HG02938 (cell line): ENCODE data around the gene DPH2.

Experiments used
- ATAC-seq: cut with Tn5 transposase; IDR thresholded peaks from one replicate; pipeline ENCODE4 v1.9.1; 2021; ENCODE audit warnings: mild to moderate bottlenecking, moderate library complexity; ENCODE audit not compliant: unreplicated experiment

The DPH2 gene

GRCh38 chr1:43944860-43945259 is 24.9 kb upstream of the DPH2 start:
- no peak for ATAC-seq

GRCh38 chr1:43945674-43946235 is 24.1 kb upstream of the DPH2 start:
- no peak for ATAC-seq

- peak; percentile 84 for ATAC-seq
Observed at GRCh38 chr1:43946236-43947060, 23.4 kb upstream of the DPH2 start, which contains the start of gene IPO13. TSS of gene IPO13 (plus strand) at chr1:43946950. CDS start at chr1:43947601, 651 bp downstream.

- ATAC-seq: no peak
Observed at GRCh38 chr1:43947061-43947873, 22.5 kb upstream of the DPH2 start.

- ATAC-seq: no peak
Observed at GRCh38 chr1:43947874-43948437, 21.9 kb upstream of the DPH2 start.

- ATAC-seq: no peak
Observed at GRCh38 chr1:43949678-43950077, 20.1 kb upstream of the DPH2 start.

- ATAC-seq: no peak
Observed at GRCh38 chr1:43951021-43951985, 18.5 kb upstream of the DPH2 start.

GRCh38 chr1:43952731-43953346 is 17.0 kb upstream of the DPH2 start:
- ATAC-seq: no peak

GRCh38 chr1:43953361-43953760 is 16.4 kb upstream of the DPH2 start:
- no peak for ATAC-seq

- ATAC-seq: no peak
Observed at GRCh38 chr1:43954036-43954435, 15.8 kb upstream of the DPH2 start.

- ATAC-seq: no peak
Observed at GRCh38 chr1:43956234-43956633, 13.6 kb upstream of the DPH2 start.

GRCh38 chr1:43957407-43958040 is 12.3 kb upstream of the DPH2 start:
- ATAC-seq: no peak

- ATAC-seq: no peak
Observed at GRCh38 chr1:43958351-43959255, 11.2 kb upstream of the DPH2 start.

- ATAC-seq: no peak
Observed at GRCh38 chr1:43960798-43961197, 9.0 kb upstream of the DPH2 start.

- ATAC-seq: no peak
Observed at GRCh38 chr1:43961692-43962091, 8.1 kb upstream of the DPH2 start.

GRCh38 chr1:43962324-43962723 is 7.5 kb upstream of the DPH2 start:
- ATAC-seq: no peak

GRCh38 chr1:43963006-43963405 is 6.8 kb upstream of the DPH2 start:
- no peak for ATAC-seq

GRCh38 chr1:43963890-43964289 is 5.9 kb upstream of the DPH2 start:
- no peak for ATAC-seq
